ENCODE measurements around the gene PTCD2. TPM values are rescaled to one million over a fixed set of nuclear protein-coding genes. Genes with fewer than 3 reads are reported as not detected.

Gene PTCD2
- total and polyA plus RNA-seq, 11 donors = 5.3 to 21.5 (median 13.0) TPM

DNA sequence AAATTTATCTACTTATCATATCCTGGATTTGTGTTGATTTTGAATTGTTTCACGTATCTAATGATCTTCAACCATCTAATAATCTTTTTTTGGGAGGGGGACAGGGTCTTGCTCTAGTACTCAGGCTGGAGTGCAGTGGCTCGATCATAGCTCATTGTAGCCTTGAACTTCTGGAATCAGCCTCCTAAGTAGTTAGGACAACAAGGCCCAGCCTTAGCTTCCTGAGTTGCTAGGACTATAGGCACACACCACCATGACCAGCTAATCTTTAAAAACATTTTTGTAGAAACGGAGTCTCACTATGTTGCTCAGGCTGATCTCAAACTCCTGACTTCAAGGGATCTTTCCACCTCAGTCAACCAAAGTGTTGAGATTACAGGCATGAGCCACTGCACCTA, 34.8 kb upstream of the PTCD2 start:
- intact Hi-C loops (cut with DNase I) = no loop called here
- Histone ChIP-seq H3K4me1 (peaks cover 0 to 45% (median 15%) of the 10 kb centered on the region in 12 donors), H3K9me3 (no peaks in the 10 kb centered on the region), H3K27me3 (no peaks in the 10 kb centered on the region), H3K27ac (peak overlapping the region in 1 of 12 donors; percentile 6), H3K36me3 (peaks cover 0 to 18% (median 5%) of the 10 kb centered on the region in 9 donors), H3K4me3 (no peak overlapping the region)
- no peak for TF ChIP-seq POLR2A (IDR thresholded peaks at IDR 0.05)
- TF ChIP-seq, protein P1, sequence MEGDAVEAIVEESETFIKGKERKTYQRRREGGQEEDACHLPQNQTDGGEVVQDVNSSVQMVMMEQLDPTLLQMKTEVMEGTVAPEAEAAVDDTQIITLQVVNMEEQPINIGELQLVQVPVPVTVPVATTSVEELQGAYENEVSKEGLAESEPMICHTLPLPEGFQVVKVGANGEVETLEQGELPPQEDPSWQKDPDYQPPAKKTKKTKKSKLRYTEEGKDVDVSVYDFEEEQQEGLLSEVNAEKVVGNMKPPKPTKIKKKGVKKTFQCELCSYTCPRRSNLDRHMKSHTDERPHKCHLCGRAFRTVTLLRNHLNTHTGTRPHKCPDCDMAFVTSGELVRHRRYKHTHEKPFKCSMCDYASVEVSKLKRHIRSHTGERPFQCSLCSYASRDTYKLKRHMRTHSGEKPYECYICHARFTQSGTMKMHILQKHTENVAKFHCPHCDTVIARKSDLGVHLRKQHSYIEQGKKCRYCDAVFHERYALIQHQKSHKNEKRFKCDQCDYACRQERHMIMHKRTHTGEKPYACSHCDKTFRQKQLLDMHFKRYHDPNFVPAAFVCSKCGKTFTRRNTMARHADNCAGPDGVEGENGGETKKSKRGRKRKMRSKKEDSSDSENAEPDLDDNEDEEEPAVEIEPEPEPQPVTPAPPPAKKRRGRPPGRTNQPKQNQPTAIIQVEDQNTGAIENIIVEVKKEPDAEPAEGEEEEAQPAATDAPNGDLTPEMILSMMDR (IDR thresholded peaks at IDR 0.05) = no peak
- DNase-seq = no peak
- ATAC-seq = no peak
- 76 to 97% (median 95%) methylated on average over 3 of the region's 3 CpGs for WGBS, 4 donors

DNA sequence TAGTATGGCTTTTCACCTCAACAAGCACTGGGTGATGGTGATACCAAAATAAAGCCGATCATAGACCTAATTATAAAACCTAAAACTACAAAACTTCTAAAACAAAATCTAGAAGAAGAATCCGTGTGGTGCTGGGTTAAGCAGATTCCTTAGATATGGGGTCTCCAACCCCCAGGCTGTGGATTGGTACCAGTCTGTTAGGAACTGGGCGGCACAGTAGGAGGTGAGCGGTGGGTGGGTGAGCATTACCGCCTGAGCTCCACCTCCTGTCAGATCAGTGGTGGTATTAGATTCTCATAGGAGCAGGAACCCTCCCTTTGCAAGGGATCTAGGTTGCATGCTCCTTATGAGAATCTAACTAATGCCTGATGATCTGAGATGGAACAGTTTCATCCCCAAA, 33.4 kb upstream of the PTCD2 start:
- intact Hi-C loops (cut with DNase I) = no loop called here
- no peak for DNase-seq
- no peak for ATAC-seq
- 88 to 95% (median 93%) methylated on average over 5 of the region's 5 CpGs for WGBS, 4 donors
- H3K9me3 ChIP-seq = no peaks in the 10 kb centered on the region
- no peaks in the 10 kb centered on the region for H3K27me3 ChIP-seq
- peaks cover 0 to 35% (median 14%) of the 10 kb centered on the region in 12 donors for H3K4me1 ChIP-seq
- H3K4me3 ChIP-seq = no peak overlapping the region
- H3K27ac ChIP-seq = no peak overlapping the region
- TF ChIP-seq POLR2A (IDR thresholded peaks at IDR 0.05) = no peak
- TF ChIP-seq, protein P1 (IDR thresholded peaks at IDR 0.05) = no peak
- H3K36me3 ChIP-seq = peaks cover 0 to 23% (median 5%) of the 10 kb centered on the region in 9 donors

DNA sequence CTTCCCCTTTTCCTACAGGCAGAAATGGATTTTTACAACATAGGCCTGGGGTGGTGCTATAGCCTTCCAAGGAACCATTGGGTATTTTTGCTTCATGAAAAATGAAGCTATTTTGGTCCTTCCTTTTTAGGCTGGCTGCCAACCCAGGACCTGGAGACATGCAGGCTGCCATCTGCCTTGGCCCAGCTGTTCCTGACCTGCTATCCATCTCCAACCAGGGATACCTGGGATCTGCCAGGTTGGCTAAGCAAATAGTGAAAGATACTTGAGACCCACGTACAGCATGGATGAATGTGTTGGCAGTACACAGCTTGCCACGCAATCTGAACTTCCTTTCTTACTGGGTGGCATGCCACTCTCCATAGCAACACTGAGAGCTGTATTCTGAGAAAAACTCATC, 31.2 kb upstream of the PTCD2 start:
- H3K9me3 ChIP-seq = no peaks in the 10 kb centered on the region
- H3K4me1 ChIP-seq = peaks cover 0 to 27% (median 9%) of the 10 kb centered on the region in 12 donors
- H3K4me3 ChIP-seq = no peak overlapping the region
- DNase-seq (peak in 3 of 5 donors; percentile 19 to 31 (median 24)), ATAC-seq (peak in 3 of 4 donors; percentile 36 to 51 (median 42))
- no peak for TF ChIP-seq POLR2A (IDR thresholded peaks at IDR 0.05)
- TF ChIP-seq, protein P1 (IDR thresholded peaks at IDR 0.05) = no peak
- 67 to 80% (median 72%) methylated on average over 2 of the region's 2 CpGs for WGBS, 4 donors
- H3K27ac ChIP-seq = peak overlapping the region in 1 of 12 donors; percentile 35
- H3K27me3 ChIP-seq = no peaks in the 10 kb centered on the region
- intact Hi-C loops (cut with DNase I) = no loop called here
- H3K36me3 ChIP-seq = peaks cover 0 to 25% (median 9%) of the 10 kb centered on the region in 9 donors

DNA sequence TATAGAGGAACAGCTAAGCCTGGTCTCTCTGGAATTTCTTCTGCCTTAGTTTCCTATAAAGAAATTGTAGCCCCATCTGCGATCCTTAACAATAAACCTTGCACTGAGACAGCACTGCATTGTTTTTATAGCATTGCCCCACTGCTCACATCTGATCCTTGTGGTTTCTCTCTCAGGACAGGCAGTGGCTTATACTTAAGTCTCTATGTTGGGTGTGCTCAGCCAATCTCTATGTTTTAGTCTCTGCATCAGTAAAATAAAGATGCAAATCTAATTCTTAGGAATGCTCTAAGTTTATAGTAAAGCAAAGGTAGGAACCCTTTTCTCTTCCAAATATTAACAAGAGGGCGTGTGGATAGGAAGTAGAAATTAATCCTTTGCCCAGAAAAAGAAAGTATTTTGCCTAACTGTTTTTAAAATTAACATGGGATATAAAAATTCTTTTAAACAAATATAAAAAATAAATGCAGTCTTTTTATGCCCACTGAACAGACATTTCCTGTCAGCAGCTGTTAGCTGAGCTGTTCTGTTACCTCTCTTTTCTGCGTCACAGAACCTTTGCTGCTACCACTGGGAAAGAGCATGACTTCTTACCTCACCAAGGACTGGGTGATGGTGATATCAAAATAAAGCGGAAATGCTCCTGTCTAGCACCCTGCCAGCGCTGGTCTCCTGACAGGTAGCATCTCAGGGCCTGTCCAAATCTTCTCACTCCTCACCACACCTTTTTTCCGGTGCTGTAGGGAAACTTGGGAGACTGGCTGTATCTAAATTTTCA, 29.6 kb upstream of the PTCD2 start:
- H3K4me3 ChIP-seq = no peak overlapping the region
- no peaks in the 10 kb centered on the region for H3K27me3 ChIP-seq
- H3K27ac ChIP-seq = no peak overlapping the region
- no peaks in the 10 kb centered on the region for H3K9me3 ChIP-seq
- TF ChIP-seq POLR2A (IDR thresholded peaks at IDR 0.05) = no peak
- TF ChIP-seq, protein P1 (IDR thresholded peaks at IDR 0.05) = no peak
- peaks cover 0 to 23% (median 10%) of the 10 kb centered on the region in 12 donors for H3K4me1 ChIP-seq
- peaks cover 0 to 34% (median 20%) of the 10 kb centered on the region in 9 donors for H3K36me3 ChIP-seq
- intact Hi-C loops (cut with DNase I) = no loop called here
- ATAC-seq (no peak), DNase-seq (no peak)
- WGBS, 4 donors = 93 to 97% (median 96%) methylated on average over 6 of the region's 6 CpGs

All from heart left ventricle (tissue), 16 donors.